B cell (primary cell): ENCODE results near the gene C6orf89.

ENCODE experiments used
- CTCF ChIP-seq: fragments of 200-600 bp; IDR thresholded peaks from one replicate; pipeline ENCODE4 v1.8.0; 2022; ENCODE audit warnings: antibody characterized with exemption, mild to moderate bottlenecking
- EZH2 ChIP-seq: IDR thresholded peaks from 2 replicates; pipeline ENCODE4 v1.6.1; 2012; ENCODE audit warnings: borderline replicate concordance, low read depth, mild to moderate bottlenecking, moderate library complexity, low read length; ENCODE audit not compliant: insufficient read depth, poor library complexity, severe bottlenecking

- TF ChIP-seq CTCF (no peak), EZH2 (no peak)
These were observed 49.4 kb upstream of the C6orf89 start for GRCh38 chr6:36836111-36837021.
